B cell (primary cell): Measurements from ENCODE around the gene CTIF. TPM values are rescaled to one million over a fixed set of nuclear protein-coding genes. Genes with fewer than 3 reads are reported as not detected.

ENCODE experiments used
- ATAC-seq: fragments of 200-7000 bp; cut with Tn5 transposase; one replicate; pipeline ENCODE4 v1.10.0; 2021; ENCODE audit warnings: low read depth, mild to moderate bottlenecking, moderate number of reproducible peaks, moderate library complexity
- CTCF ChIA-PET: fragments of 350-600 bp; sonication (Branson Sonifier 250); formaldehyde crosslinking; loops from one replicate; lab custom pipeline; 2021; ENCODE audit warnings: antibody characterized with exemption, inconsistent platforms; lab: Charles Lee
- POLR2A ChIA-PET: fragments of 350-600 bp; sonication (Branson Sonifier 250); formaldehyde crosslinking; loops from one replicate; lab custom pipeline; 2021; ENCODE audit warnings: antibody characterized with exemption; lab: Charles Lee
- DNase-seq: peaks from one replicate; pipeline ENCODE4 v3.0.0; 2013
- H2AFZ ChIP-seq: 2 replicates; pipeline ENCODE4 v1.6.1; 2012; ENCODE audit warnings: mild to moderate bottlenecking, low read depth, low read length; ENCODE audit not compliant: insufficient read depth, poor library complexity, severe bottlenecking
- H3K27ac ChIP-seq, 2 donors: 1 replicate in 1 of 2; 2 replicates in 1 of 2; pipeline ENCODE4 v1.5.1; 2012 to 2013; ENCODE audit warnings: low read length in 2 of 2, mild to moderate bottlenecking in 2 of 2, moderate library complexity in 1 of 2
- H3K27me3 ChIP-seq, 4 experiments: fragments of 200-600 bp in 1 of 4; sonication (generic) in 1 of 4; replicated peaks in 1 of 4; 1 replicate in 2 of 4; 2 replicates in 2 of 4; pipeline versions ENCODE4 v1.6.1 to v1.7.0; 2013 to 2016; ENCODE audit warnings: low read length in 3 of 4, mild to moderate bottlenecking in 2 of 4, mixed read lengths in 1 of 4, moderate library complexity in 1 of 4; ENCODE audit not compliant: insufficient read depth in 4 of 4, control insufficient read depth in 3 of 4; ENCODE audit errors: control extremely low read depth in 1 of 4
- H3K36me3 ChIP-seq, 2 experiments: replicated peaks in 1 of 2; 1 replicate in 1 of 2; 2 replicates in 1 of 2; pipeline versions ENCODE4 v1.6.1 to v1.7.1; 2013; ENCODE audit warnings: low read length in 1 of 2; ENCODE audit not compliant: insufficient read depth in 2 of 2, control insufficient read depth in 1 of 2; ENCODE audit errors: control extremely low read depth in 1 of 2, extremely low read depth in 1 of 2
- H3K4me1 ChIP-seq, 2 donors: fragments of 200-600 bp in 1 of 2; sonication (generic) in 1 of 2; 1 replicate in 1 of 2; 2 replicates in 1 of 2; pipeline versions ENCODE4 v1.5.1 to v1.6.1; 2013 to 2017; ENCODE audit warnings: low read length in 2 of 2; ENCODE audit not compliant: control insufficient read depth in 2 of 2, insufficient read depth in 2 of 2
- H3K4me2 ChIP-seq: replicated peaks from 2 replicates; pipeline ENCODE3; 2012; ENCODE audit warnings: mild to moderate bottlenecking, low read depth, low read length; ENCODE audit not compliant: poor library complexity, severe bottlenecking
- H3K4me3 ChIP-seq, 5 experiments: fragments of 200-600 bp in 1 of 5; sonication (generic) in 1 of 5; 1 replicate in 3 of 5; 2 replicates in 2 of 5; pipeline versions ENCODE4 v1.5.1 to v1.7.0; 2011 to 2016; ENCODE audit warnings: low read length in 4 of 5, mild to moderate bottlenecking in 4 of 5, low read depth in 2 of 5, control low read depth in 1 of 5, moderate library complexity in 1 of 5; ENCODE audit not compliant: insufficient read depth in 1 of 5; ENCODE audit errors: control extremely low read depth in 1 of 5, extremely low read depth in 1 of 5
- H3K79me2 ChIP-seq: fragments of 200-600 bp; sonication (generic); one replicate; pipeline ENCODE4 v1.6.0; 2016; ENCODE audit warnings: low read length; ENCODE audit not compliant: control insufficient read depth, insufficient read depth
- H3K9ac ChIP-seq: fragments of 200-600 bp; sonication (generic); 2 replicates; pipeline ENCODE4 v1.6.1; 2017; ENCODE audit warnings: mild to moderate bottlenecking, low read length, moderate library complexity
- H3K9me3 ChIP-seq, 3 donors: one replicate each; pipeline versions ENCODE4 v1.6.1 to v1.7.1; 2013; ENCODE audit warnings: low read length in 2 of 3; ENCODE audit not compliant: control insufficient read depth in 2 of 3, insufficient read depth in 1 of 3; ENCODE audit errors: control extremely low read depth in 1 of 3
- H4K20me1 ChIP-seq: 2 replicates; pipeline ENCODE4 v1.6.0; 2012; ENCODE audit warnings: mild to moderate bottlenecking, low read length; ENCODE audit not compliant: insufficient read depth, control insufficient read depth, poor library complexity, severe bottlenecking
- H3K27ac Mint-ChIP-seq: one replicate; pipeline ENCODE4 v1.8.0; 2021; ENCODE audit warnings: mixed read lengths
- H3K27me3 Mint-ChIP-seq: one replicate; pipeline ENCODE4 v1.8.0; 2021; ENCODE audit warnings: mixed read lengths
- H3K4me1 Mint-ChIP-seq: one replicate; pipeline ENCODE4 v1.8.0; 2021; ENCODE audit warnings: mixed read lengths
- H3K4me3 Mint-ChIP-seq: one replicate; pipeline ENCODE4 v1.8.0; 2021; ENCODE audit warnings: mixed read lengths
- H3K9me3 Mint-ChIP-seq: one replicate; pipeline ENCODE4 v1.8.0; 2022; ENCODE audit warnings: mixed read lengths; ENCODE audit not compliant: insufficient read depth
- CTCF ChIP-seq: fragments of 200-600 bp; IDR thresholded peaks from one replicate; pipeline ENCODE4 v1.8.0; 2022; ENCODE audit warnings: antibody characterized with exemption, mild to moderate bottlenecking
- EZH2 ChIP-seq: IDR thresholded peaks from 2 replicates; pipeline ENCODE4 v1.6.1; 2012; ENCODE audit warnings: borderline replicate concordance, low read depth, mild to moderate bottlenecking, moderate library complexity, low read length; ENCODE audit not compliant: insufficient read depth, poor library complexity, severe bottlenecking
- WGBS: methylation state at CpG from one replicate; pipeline ENCODE4 v1.1.5; 2013; ENCODE audit warnings: missing lambda C conversion rate; ENCODE audit not compliant: insufficient coverage; 5-methylcytosine and 5-hydroxymethylcytosine counted together
- intact Hi-C: fragments of 100-400 bp; cut with micrococcal nuclease; formaldehyde crosslinking; loops from one replicate; pipeline ENCODE4 v1.10.0; 2022
- polyA plus RNA-seq: library from polyadenylated mRNA; depleted of rRNA; stranded (reverse); fragments of >200 nt; gene quantifications from 2 replicates; pipeline ENCODE4 v1.2.3, GENCODE V29; 2012
- total RNA-seq, 2 donors: library from RNA; stranded (reverse); fragments of 120-200 nt in 1 of 2; gene quantifications; 1 replicate in 1 of 2; 2 replicates in 1 of 2; pipeline versions ENCODE4 v1.2.3 to v1.2.4, GENCODE V29; 2013 to 2022

The CTIF gene
- total and polyA plus RNA-seq, 2 donors (not counting 1 experiment from before 2014, with no cell fraction given) = 3.6 to 16.2 TPM

- no peaks in the 10 kb centered on the region for H3K79me2 ChIP-seq
- H3K36me3 ChIP-seq = no peaks in the 10 kb centered on the region
- 92% methylated on average over 5 of the region's 8 CpGs for WGBS
- Mint-ChIP-seq H3K27ac (no peak overlapping the region), H3K9me3 (no peaks in the 10 kb centered on the region), H3K4me1 (peaks cover 43% of the 10 kb centered on the region), H3K4me3 (peak overlapping the region; percentile 18), H3K27me3 (no peaks in the 10 kb centered on the region)
- H3K9me3 ChIP-seq = no peaks in the 10 kb centered on the region
- POLR2A ChIA-PET = interaction anchor here (1.1 kb wide), 1 partner anchor 21 kb away, joined by 3 read pairs; no protein-coding TSS in a partner anchor
- H4K20me1 ChIP-seq = no peaks in the 10 kb centered on the region
- H3K4me2 ChIP-seq = no peak overlapping the region
- intact Hi-C loops = no loop called here
- H3K4me1 ChIP-seq = peaks cover 19 to 29% of the 10 kb centered on the region in 2 donors
- no peak for ATAC-seq
- TF ChIP-seq EZH2 = no peak
- no peak for TF ChIP-seq CTCF
- no peak overlapping the region for H3K4me3 ChIP-seq
- CTCF ChIA-PET = no interaction called here
- H3K27me3 ChIP-seq = no peaks in the 10 kb centered on the region
- H3K9ac ChIP-seq = no peak overlapping the region
- no peak overlapping the region for H3K27ac ChIP-seq
- no peak for DNase-seq
- H2AFZ ChIP-seq = no peak overlapping the region
Observed at GRCh38 chr18:48799724-48800315, 261.0 kb downstream of the CTIF start.

GRCh38 chr18:48800466-48800865 lies 261.6 kb downstream of the CTIF start:
- peak overlapping the region; percentile 63 for H3K4me3 Mint-ChIP-seq
- POLR2A ChIA-PET = interaction anchor here (1.5 kb wide), 1 partner anchor 152 kb away, joined by 4 read pairs; no protein-coding TSS in a partner anchor

More at GRCh38 chr18:48800466-48800865, 261.6 kb downstream of the CTIF start:
- no peak for DNase-seq
- ATAC-seq = no peak
- H3K9me3 Mint-ChIP-seq = no peaks in the 10 kb centered on the region
- H3K27me3 Mint-ChIP-seq = no peaks in the 10 kb centered on the region
- Histone ChIP-seq H3K27me3 (no peaks in the 10 kb centered on the region), H3K4me1 (peaks cover 19 to 29% of the 10 kb centered on the region in 2 donors), H3K4me3 (no peak overlapping the region), H3K36me3 (no peaks in the 10 kb centered on the region), H3K4me2 (peak overlapping the region; percentile 40), H3K27ac (no peak overlapping the region), H3K79me2 (no peaks in the 10 kb centered on the region), H4K20me1 (no peaks in the 10 kb centered on the region), H3K9ac (no peak overlapping the region), H2AFZ (peak overlapping the region; percentile 4), H3K9me3 (no peaks in the 10 kb centered on the region)
- CTCF ChIA-PET = no interaction called here
- H3K27ac Mint-ChIP-seq = peak overlapping the region; percentile 46
- H3K4me1 Mint-ChIP-seq = peaks cover 43% of the 10 kb centered on the region
- 82% methylated on average over 6 of the region's 6 CpGs for WGBS
- TF ChIP-seq EZH2 (no peak), CTCF (no peak)
- intact Hi-C loops = no loop called here
